Measurements from ENCODE around the gene PLXNA1. TPM values are rescaled to one million over a fixed set of nuclear protein-coding genes. Genes with fewer than 3 reads are reported as not detected.

Gene PLXNA1
- total and polyA plus RNA-seq, 9 donors, result 9.2 to 47.2 (median 25.7) TPM

DNA sequence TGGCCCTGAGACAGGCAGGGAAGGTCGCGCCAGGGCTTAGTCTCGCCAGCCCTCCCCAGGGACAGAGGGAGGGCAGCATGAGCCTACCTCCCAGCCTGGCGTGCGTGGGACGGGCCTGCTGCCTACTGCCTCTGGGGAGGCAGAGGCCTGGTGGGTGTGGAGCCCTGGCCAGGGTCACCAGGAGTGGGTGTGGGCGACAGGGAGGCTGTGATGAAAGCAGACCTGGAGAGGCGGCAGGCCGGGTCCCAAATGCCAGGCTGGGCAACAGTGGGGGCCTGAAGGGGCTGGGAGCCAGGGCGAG lies 33.1 kb downstream of the PLXNA1 start:
- no peak for TF ChIP-seq POLR2A (IDR thresholded peaks at IDR 0.05)
- TF ChIP-seq EP300 (IDR thresholded peaks at IDR 0.05), result no peak
- TF ChIP-seq, protein P1, sequence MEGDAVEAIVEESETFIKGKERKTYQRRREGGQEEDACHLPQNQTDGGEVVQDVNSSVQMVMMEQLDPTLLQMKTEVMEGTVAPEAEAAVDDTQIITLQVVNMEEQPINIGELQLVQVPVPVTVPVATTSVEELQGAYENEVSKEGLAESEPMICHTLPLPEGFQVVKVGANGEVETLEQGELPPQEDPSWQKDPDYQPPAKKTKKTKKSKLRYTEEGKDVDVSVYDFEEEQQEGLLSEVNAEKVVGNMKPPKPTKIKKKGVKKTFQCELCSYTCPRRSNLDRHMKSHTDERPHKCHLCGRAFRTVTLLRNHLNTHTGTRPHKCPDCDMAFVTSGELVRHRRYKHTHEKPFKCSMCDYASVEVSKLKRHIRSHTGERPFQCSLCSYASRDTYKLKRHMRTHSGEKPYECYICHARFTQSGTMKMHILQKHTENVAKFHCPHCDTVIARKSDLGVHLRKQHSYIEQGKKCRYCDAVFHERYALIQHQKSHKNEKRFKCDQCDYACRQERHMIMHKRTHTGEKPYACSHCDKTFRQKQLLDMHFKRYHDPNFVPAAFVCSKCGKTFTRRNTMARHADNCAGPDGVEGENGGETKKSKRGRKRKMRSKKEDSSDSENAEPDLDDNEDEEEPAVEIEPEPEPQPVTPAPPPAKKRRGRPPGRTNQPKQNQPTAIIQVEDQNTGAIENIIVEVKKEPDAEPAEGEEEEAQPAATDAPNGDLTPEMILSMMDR (IDR thresholded peaks at IDR 0.05), result no peak
- Histone ChIP-seq H3K9me3 (no peaks in the 10 kb centered on the region), H3K27ac (no peak overlapping the region), H3K4me3 (no peak overlapping the region), H3K36me3 (no peaks in the 10 kb centered on the region), H3K4me1 (ENCODE audit: insufficient read depth) (no peaks in the 10 kb centered on the region), H3K27me3 (no peaks in the 10 kb centered on the region)
- DNase-seq, result no peak
- 83 to 94% (median 92%) methylated on average over 10 of the region's 10 CpGs for WGBS, 3 donors
- intact Hi-C loops (cut with DNase I), result no loop called here

DNA sequence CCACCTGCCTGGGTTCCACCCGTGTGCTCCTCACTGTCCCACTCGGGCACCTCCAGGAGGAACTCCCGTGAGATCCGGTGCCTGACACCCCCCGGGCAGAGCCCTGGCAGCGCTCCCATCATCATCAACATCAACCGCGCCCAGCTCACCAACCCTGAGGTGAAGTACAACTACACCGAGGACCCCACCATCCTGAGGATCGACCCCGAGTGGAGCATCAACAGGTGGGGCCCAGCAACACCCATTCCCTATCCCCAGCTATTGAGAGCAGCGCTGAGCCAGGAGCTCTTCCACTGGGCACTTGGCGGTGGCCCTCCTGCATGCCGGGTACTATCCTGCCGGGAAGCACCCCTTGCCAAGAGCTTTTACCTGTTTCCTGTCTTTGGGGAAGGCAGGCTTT lies 33.5 kb downstream of the PLXNA1 start:
- Histone ChIP-seq H3K4me3 (no peak overlapping the region), H3K27me3 (no peaks in the 10 kb centered on the region), H3K36me3 (no peaks in the 10 kb centered on the region), H3K9me3 (no peaks in the 10 kb centered on the region), H3K4me1 (ENCODE audit: insufficient read depth) (no peaks in the 10 kb centered on the region), H3K27ac (no peak overlapping the region)
- WGBS, 3 donors, result 90 to 93% (median 92%) methylated on average over 15 of the region's 15 CpGs
- DNase-seq, result no peak
- no peak for TF ChIP-seq EP300 (IDR thresholded peaks at IDR 0.05)
- TF ChIP-seq POLR2A (IDR thresholded peaks at IDR 0.05), result no peak
- TF ChIP-seq, protein P1 (IDR thresholded peaks at IDR 0.05), result no peak
- intact Hi-C loops (cut with DNase I), result no loop called here

DNA sequence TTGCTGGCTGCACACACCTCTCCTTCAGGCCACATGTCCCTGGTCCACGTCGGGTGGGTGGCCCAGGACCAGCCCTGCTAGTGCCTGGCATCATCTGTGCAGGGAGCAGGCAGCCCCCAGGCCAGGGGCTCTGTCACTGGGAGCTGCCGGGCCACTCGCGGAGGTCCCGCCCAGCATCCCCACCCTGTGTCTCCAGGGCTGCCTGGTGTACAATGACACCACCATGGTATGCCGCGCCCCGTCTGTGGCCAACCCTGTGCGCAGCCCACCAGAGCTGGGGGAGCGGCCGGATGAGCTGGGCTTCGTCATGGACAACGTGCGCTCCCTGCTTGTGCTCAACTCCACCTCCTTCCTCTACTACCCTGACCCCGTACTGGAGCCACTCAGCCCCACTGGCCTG lies 34.3 kb downstream of the PLXNA1 start:
- H3K36me3 ChIP-seq, result no peaks in the 10 kb centered on the region
- H3K4me1 ChIP-seq (ENCODE audit: insufficient read depth), result no peaks in the 10 kb centered on the region
- intact Hi-C loops (cut with DNase I), result no loop called here
- H3K27ac ChIP-seq, result no peak overlapping the region
- TF ChIP-seq EP300 (IDR thresholded peaks at IDR 0.05) (no peak), POLR2A (IDR thresholded peaks at IDR 0.05) (no peak)
- TF ChIP-seq, protein P1 (IDR thresholded peaks at IDR 0.05), result no peak
- no peak overlapping the region for H3K4me3 ChIP-seq
- WGBS, 3 donors, result 92 to 95% (median 95%) methylated on average over 12 to 16 of the region's 16 CpGs
- no peak for DNase-seq
- no peaks in the 10 kb centered on the region for H3K9me3 ChIP-seq
- H3K27me3 ChIP-seq, result no peaks in the 10 kb centered on the region

DNA sequence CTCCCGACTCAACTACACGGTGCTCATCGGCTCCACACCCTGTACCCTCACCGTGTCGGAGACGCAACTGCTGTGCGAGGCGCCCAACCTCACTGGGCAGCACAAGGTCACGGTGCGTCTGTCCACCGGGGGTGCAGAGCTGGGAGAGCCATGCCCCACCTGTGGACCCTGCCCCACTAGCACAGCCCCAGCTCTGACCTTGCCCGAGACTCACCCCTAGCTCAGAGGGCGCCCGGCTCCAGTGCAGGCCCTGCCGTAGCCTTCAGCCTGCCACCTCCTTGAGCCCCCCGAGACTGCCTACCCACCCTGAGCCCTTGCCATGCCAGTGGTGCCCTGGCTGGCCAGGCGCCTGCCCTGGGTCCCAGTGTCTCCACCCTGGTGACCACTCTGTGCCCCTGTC lies 34.9 kb downstream of the PLXNA1 start:
- intact Hi-C loops (cut with DNase I), result no loop called here
- 93 to 96% (median 94%) methylated on average over 17 of the region's 17 CpGs for WGBS, 3 donors
- H3K27ac ChIP-seq, result no peak overlapping the region
- no peak for DNase-seq
- TF ChIP-seq, protein P1 (IDR thresholded peaks at IDR 0.05), result no peak
- TF ChIP-seq EP300 (IDR thresholded peaks at IDR 0.05), result no peak
- TF ChIP-seq POLR2A (IDR thresholded peaks at IDR 0.05), result no peak
- no peaks in the 10 kb centered on the region for H3K36me3 ChIP-seq
- no peaks in the 10 kb centered on the region for H3K4me1 ChIP-seq (ENCODE audit: insufficient read depth)
- H3K4me3 ChIP-seq, result no peak overlapping the region
- H3K27me3 ChIP-seq, result no peaks in the 10 kb centered on the region
- no peaks in the 10 kb centered on the region for H3K9me3 ChIP-seq

Data from ovary (tissue), 9 donors.